ENCODE data around the gene GID8. TPM values are rescaled to one million over a fixed set of nuclear protein-coding genes. Genes with fewer than 3 reads are reported as not detected.
"Not testable (repeated sequence)": the region's sequence is repeated elsewhere in the genome, so short reads cannot be mapped to it uniquely, and the experiment has no call there.

The GID8 gene
- total RNA-seq, 1 donor from 2014 or later, result 16.4 TPM

DNA sequence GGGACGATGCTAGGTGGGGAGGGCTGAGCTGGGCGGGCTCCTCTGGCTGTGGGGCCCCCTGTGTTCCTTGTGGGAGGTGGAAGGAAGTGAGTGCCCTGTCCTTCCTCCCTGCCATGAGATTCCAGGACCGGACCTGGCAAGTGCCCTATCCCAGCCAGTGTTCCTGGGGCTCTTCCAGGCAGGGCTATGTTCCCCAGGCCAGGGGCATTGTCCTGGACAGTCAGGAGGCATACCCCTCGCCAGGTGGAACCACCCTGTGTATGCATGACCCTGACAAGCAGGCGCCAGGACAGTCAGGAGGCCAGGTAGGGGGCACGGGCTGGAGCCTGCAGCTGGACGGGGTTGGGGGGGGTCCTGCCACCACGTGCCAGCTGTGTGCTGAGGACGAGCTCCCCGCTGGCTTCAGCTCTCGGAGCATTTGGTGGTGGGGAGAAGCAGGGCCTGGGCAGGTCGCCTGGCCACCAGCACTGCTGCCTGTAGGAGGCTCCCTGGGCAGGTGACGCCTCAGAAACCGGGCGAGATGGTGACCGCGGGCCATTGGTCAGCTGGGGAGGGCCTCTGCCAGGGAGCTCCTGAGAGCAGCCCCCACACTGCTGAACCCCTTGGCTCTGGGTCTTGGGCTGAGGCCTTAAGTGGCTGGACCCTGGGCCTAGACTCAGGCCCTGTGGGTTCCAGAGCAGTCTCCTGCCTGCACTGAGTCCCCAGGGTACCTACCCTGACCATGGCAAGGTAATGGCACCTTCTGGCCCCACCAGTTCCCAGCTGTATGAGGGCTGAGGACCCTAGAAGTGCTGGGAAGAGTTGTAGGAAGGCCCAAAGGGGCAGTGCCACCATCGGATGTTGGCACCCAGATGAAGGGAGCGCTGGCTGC, 15.3 kb downstream of the GID8 start:
- DNase-seq (ENCODE audit: low spot score), result no peak
- intact Hi-C loops (cut with DNase I), result no loop called here

DNA sequence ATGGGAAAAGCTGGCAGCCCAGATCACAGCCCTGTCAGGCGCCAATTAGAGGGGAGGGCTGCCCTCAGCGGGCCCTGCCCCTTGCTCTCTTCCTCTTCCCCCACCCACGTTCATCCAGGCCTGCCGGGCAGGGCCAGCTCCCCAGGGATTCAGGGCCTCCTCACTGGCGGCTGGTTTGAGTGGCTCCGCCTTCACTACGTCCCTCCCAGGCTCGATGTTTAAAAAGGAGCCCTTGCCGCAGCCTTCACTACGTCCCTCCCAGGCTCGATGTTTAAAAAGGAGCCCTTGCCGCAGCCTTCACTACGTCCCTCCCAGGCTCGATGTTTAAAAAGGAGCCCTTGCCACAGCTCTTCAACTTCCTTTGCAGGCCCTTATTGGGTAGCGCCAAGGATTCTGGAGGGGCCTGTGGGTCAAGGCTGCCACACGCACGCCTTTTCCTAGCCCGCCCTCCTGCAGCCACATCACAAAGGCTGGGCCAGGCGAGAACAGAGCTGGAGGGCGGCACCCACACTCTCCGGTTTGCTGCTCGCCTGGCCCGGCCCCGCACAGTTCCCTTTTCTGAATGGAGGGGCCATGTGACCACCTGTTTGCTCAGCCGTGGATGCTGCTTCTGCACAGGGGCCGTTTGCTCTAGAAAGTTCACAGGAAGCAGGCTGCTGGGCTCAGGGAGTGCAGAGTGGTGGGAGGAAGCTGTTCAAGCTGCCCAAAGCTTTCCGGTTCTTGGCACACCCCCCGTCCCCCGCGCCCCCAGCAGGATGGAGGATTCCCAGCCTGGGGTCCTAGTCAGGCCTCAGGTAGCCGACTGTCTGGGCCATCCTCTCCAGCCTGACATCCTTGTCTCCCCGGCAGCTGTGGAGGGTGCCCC, 16.1 kb downstream of the GID8 start:
- peak; percentile 83 for DNase-seq (ENCODE audit: low spot score)

DNA sequence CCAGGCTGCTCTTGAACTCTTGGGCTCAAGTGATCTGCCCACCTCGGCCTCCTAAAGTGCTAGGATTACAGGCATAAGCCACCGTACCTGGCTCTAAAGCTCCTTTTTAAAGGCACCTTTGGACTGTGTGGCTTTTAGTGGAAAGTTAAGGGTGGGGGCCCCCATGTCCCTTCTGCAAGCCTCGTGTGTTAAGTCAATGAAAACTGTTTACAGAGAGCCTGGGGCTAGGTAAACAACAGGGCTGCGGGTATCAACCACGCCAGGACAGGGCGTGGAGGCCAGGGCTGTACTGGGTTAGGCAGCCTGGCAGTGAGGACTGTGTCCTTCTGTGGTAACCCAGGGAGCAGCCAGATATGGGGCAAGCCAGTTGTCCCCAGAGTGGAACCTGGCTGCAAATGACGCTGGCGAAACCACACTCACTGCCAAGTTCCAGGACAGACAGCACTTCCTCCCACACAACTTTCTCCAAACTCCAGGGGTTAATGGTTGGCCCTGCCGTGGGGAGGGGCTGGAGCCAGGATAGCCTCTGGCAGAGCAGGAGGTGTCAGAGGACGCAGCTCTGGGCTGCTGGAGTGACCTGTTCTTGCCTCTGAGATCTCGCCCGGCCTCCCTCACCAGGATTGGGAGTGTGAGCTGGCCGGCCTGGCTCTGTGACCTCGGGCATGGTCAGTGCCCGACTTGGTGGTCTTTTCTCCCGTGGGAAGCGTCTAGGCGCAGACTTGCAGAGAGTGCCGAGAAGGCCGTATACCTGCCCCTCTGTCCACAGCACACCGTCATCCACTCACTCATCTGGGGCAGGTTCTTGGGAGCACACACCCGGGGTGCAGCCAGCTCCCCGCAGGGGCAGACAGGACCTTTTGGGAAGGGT, 17.8 kb downstream of the GID8 start:
- DNase-seq (ENCODE audit: low spot score), result no peak
- intact Hi-C loops (cut with DNase I), result no loop called here

More for the DNA sequence above, 16.1 kb downstream of the GID8 start:
- intact Hi-C loops (cut with DNase I), result no loop called here

DNA sequence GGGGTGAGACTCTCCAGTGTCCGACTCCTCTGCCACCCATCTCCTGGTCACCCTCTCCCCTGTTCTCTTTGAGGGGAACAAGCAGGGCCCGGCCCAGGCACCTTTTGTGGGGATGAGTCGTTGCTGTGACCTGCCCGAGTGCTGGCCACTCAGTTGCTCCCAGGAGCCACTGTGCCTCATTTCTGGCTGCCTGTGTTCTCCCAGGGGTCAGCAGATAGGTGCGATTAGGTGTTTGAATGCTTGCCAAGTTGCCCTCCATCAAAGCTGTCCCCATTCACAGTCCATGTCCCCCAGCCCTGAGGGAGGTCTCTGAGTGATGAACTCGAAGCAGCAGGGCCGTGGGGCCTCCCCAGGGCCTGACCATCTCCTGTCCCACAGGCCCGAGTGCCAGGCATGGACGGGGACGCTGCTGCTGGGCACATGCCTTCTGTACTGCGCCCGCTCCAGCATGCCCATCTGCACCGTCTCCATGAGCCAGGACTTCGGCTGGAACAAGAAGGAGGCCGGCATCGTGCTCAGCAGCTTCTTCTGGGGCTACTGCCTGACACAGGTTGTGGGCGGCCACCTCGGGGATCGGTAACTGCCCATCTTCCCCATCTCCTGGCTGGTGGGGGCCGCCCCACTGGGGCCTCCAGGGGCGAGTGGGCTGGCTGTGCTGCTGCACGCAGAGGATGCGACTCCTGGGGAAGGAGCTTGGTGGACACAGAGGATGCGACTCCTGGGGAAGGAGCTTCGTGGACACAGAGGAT, 18.6 kb downstream of the GID8 start:
- DNase-seq (ENCODE audit: low spot score), result no peak
- intact Hi-C loops (cut with DNase I), result no loop called here

DNA sequence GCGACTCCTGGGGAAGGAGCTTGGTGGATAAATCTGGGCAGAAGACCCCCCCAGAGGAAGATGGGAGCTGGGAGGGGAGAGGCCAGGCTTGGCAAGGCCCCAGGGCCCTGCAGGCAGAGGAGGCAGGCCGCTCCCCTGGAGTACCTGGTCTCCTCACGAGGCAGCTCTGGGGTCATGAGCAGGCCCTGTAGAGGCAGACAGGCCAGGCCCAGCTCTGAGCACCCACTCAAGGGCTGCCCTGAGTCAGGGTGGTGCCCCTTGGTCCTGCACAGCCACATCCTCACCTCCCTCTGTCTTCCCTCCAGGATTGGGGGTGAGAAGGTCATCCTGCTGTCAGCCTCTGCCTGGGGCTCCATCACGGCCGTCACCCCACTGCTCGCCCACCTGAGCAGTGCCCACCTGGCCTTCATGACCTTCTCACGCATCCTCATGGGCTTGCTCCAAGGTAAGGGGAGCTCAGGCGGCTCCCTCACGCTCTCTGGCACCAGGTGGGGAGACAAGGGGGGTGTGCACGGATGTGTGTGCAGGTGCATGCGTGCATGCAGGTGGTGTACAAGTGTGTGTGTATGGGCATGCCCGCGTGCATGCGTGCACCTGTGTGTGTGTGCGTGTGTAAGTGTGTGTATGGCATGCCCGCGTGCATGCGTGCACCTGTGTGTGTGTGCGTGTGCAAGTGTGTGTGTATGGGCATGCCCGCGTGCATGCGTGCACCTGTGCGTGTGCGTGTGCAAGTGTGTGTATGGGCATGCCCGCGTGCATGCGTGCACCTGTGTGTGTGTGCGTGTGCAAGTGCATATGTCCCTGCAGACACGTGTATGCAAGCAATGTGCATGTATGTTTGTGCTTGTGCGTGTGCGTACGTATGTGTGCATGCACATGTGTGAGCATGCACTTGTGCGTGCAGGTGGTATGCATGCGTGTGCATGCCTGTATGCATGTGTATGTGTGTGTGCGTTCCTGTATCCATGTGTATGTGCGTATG, 19.5 kb downstream of the GID8 start:
- intact Hi-C loops (cut with DNase I), result no loop called here
- DNase-seq (ENCODE audit: low spot score), result no peak

DNA sequence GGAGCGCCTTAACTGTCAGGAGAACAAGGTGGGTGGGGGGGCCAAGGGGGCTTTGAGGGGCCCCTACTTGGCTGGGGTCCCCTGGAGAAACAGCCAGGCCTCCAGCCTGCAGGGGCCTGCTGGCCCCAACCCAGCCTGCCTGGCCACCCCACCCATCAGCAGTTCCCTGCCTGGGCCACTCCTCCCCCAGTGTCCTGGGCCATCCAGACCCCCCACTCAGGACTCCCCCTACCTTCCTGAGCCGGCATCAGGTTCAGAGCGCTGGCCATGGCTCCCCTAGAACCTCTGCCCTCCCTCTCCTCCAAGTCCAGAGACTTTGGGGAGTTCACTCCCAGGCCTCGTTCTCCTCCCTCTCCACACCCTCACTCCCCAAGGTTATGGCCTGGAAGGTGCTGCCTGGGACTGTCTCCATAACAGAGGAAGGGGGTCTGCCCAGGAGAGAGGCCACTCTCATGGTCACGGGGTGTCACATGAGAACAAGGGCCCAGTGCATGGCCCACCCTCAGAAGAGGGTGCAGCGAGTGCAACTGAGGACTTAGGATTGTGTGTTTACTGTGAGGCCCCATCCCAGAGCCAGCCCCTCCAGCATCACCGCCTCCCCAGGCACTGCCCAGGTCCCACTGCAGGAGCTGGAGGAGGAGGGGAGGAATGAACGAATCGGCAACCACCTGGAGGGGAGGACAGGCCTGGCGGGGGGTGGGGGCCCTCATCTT, 20.6 kb downstream of the GID8 start:
- no peak for DNase-seq (ENCODE audit: low spot score)
- intact Hi-C loops (cut with DNase I), result no loop called here

DNA sequence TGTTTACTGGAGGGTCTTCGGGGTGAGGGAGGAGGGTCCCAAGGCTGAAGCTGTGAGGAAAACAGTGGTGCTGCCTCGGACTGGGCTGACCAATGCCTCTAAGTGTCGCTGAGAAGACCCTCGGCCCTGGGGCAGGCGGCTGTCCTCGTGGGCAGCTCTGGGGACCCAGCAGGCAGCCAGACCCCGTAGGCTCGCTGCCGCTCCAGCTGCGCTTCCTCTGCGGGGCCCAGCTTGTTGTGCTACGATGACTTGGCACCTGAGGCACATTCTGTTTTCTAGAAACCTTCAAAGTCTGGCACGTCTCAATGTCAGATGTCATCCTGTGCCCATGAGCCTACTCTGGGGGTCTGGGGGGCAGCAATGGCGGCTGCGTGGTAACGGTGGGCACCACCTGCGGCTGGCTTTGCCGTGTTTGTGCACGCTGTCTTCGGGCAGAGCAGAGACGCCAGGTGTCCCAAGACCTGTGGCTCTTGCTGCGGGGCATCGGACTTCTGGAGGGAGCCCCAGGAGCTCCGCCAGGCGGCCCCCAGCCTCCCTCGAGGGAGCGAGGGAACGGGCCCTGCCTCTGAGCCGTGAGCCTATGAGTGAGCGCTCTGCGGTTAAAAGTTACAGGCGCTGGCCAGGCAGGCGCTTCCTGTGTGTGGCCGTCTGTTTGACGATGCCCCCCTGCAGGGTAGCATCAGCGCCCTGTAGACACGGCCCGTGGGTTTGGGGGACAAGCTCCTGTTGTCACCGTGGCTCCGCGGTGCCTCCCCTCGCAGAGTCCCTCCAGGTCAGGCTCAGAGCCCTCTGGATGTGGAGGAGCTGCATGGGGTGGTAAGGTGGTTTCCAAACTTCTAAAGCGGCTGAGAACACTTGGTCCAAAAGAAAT, 21.4 kb downstream of the GID8 start:
- no peak for DNase-seq (ENCODE audit: low spot score)
- intact Hi-C loops (cut with DNase I), result no loop called here

DNA sequence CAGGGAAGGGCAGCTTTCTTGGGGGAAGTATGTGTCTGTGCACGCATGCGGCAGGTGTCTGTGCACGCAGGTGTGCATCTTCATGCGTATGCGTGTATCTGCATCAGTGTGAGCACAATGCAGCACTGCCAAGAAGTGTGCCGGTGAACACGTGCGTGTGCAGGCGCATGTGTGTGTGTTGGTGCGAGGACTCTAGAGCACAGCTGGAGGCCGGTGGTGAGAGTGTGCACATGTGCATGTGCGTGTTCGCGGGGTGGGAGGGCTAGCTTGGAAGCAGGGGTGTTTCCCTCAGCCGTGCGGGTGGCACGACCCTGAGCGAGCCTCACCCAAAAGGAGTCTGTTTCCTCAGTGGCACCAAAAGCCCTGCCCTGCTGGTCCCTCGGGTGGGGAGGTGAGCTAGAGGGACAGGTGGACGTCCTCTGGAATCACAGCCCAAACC, 22.1 kb downstream of the GID8 start:
- no peak for DNase-seq (ENCODE audit: low spot score)
- intact Hi-C loops (cut with DNase I), result no loop called here

DNA sequence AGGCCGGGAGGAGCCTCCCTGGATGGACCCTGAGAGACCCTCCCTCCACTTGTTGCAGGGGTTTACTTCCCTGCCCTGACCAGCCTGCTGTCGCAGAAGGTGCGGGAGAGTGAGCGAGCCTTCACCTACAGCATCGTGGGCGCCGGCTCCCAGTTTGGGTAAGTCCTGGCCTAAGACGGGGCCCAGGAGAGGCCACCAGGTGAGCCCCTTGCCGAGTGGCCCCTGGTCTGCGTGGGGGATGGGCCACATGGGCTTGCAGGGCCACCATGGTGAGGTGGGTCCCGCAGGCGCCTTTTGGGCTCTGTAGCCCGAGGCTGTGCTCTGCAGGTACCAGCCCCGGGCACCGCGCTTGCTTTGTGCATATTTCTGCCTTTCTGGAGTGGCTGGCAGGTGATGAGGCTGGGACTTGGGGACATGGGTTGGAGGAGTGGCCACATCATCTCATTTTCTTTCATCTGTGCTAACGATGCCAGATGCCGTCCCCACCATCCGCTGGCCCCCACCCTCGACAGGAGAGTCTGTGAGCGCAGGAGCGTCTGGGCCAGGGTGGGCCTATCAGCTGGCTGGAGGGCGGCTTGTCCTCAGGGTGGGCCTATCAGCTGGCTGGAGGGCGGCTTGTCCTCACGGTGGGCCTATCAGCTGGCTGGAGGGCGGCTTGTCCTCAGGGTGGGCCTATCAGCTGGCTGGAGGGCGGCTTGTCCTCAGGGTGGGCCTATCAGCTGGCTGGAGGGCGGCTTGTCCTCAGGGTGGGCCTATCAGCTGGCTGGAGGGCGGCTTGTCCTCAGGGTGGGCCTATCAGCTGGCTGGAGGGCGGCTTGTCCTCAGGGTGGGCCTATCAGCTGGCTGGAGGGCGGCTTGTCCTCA, 22.7 kb downstream of the GID8 start:
- intact Hi-C loops (cut with DNase I); DNase-seq (ENCODE audit: low spot score): not testable (repeated sequence)

DNA sequence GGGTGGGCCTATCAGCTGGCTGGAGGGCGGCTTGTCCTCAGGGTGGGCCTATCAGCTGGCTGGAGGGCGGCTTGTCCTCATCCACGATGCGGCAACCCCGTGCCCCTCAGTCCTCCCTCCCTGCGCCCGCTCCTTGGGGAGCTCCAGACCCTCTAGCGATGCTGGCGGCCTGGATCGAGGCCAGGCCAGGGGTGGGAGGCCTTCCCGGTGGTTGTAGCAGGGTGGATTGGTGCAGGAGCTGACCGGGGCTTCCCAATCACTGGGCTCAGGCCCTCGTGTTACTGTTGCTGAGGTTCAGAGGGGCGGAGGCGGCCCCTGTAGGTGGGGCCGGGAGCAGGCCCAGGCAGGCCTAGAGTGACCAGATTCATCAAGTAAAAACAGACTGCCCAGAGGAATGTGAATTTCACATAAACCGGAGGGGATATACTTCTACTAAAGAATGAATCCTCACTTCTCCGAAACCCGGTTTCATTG, 23.4 kb downstream of the GID8 start:
- intact Hi-C loops (cut with DNase I), result no loop called here
- no peak for DNase-seq (ENCODE audit: low spot score)

DNA sequence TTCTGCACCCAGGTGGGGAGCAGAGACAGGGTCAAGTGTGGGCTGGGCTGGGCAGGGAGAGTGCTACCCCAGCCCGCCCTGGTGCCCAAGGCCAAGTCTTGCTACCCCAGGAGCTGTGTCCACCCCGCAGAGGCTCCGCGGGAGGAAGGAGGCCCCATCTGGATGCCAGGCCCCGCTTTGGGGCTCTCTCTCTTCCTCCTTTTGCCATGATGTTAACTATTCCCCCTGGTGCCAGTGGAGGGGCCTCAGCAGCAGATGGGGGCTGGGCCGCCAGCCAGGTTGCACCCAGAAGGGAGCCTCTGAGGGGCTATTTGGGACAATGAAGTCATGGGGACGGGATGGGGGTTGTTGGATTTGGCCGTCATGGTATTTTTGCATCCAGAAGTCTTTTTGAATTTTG, 23.9 kb downstream of the GID8 start:
- DNase-seq (ENCODE audit: low spot score), result no peak
- intact Hi-C loops (cut with DNase I), result no loop called here

DNA sequence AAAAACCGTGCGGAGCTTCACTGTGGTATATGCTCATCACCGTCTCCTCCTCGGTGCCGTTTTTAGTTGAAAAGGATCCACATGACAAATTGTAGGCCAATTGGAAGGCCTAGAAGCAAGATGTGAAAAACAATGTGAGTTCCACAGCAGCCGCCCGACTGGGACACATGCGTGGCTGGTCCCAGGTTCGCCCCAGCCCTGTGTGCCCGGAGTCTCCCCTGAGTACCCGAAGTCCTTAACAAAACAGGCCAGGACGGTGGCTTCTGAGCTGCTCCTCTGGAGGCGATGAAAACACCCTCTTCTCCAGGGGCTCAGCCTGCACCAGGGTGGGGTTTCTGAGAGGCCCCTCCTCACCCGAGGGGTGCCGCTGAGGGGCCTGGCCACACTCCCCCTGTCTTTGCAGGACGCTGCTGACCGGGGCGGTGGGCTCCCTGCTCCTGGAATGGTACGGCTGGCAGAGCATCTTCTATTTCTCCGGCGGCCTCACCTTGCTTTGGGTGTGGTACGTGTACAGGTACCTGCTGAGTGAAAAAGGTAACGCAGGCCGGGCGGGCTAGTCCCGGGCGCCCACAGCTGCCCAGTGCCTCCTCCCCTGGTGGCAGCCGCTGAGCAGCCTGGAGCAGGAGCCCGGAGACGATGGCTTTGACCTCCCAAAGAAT, 24.4 kb downstream of the GID8 start:
- intact Hi-C loops (cut with DNase I), result no loop called here
- DNase-seq (ENCODE audit: low spot score), result no peak

DNA sequence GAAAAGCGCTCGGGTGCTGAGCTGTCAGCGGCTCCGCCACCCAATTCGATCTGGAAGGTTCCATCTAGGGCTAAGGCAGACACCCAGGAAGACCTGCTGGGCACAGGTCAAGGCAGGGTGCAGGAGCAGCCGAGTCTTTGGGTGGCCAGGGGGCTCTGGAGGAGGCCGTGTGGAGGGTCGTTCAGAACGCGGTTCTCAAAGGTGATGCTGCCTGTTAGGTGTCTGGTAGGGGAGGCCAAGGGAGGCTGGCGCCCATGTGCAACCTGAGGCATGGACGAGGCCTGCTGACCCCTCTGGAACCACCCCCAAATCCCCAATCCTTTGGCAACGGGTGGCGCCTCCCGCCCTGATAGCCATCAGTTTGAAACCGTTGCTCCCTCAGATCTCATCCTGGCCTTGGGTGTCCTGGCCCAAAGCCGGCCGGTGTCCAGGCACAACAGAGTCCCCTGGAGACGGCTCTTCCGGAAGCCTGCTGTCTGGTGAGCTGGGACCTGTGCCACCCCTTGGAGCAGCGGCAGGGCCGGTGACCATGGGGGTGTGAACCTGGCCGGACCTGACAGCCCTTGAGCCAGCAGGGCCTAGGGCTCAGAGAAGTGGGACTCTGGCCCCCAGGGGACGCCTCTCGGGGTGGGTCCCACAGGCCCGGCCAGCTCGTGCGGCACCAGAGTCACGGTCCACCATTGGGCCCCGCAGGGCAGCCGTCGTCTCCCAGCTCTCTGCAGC, 25.1 kb downstream of the GID8 start:
- DNase-seq (ENCODE audit: low spot score), result no peak
- intact Hi-C loops (cut with DNase I), result no loop called here
